GM12878 (cell line): ENCODE results near the gene VWA5B2. TPM values are rescaled to one million over a fixed set of nuclear protein-coding genes. Genes with fewer than 3 reads are reported as not detected.
A peak's percentile ranks its signal among the peaks of the same experiment; 100 is the strongest.

ENCODE experiments used
- BRCA1 ChIP-seq: IDR thresholded peaks from 2 replicates; pipeline ENCODE4 v1.6.1; 2011; ENCODE audit warnings: low read depth, low read length, improper control_type of control experiment
- CBX3 ChIP-seq: fragments of 200-600 bp; sonication (generic); IDR thresholded peaks from 2 replicates; pipeline ENCODE4 v1.6.1; 2016; ENCODE audit warnings: low read depth, borderline replicate concordance
- CBX5 ChIP-seq: sonication (generic); IDR thresholded peaks from 2 replicates; pipeline ENCODE4 v1.6.1; 2016; ENCODE audit warnings: low read depth, moderate library complexity, mild to moderate bottlenecking, inconsistent platforms
- CHD1 ChIP-seq: IDR thresholded peaks from 2 replicates; pipeline ENCODE4 v1.6.1; 2012; ENCODE audit warnings: low read depth, low read length, improper control_type of control experiment
- EGR1 ChIP-seq, 2 experiments: IDR thresholded peaks; 1 replicate in 1 of 2; 2 replicates in 1 of 2; pipeline ENCODE4 v1.6.1; 2011 to 2012; ENCODE audit warnings: low read depth in 2 of 2, low read length in 2 of 2, borderline replicate concordance in 1 of 2, mild to moderate bottlenecking in 1 of 2, moderate library complexity in 1 of 2
- FOXM1 ChIP-seq: IDR thresholded peaks from 2 replicates; pipeline ENCODE4 v1.6.1; 2012; ENCODE audit warnings: low read depth, mild to moderate bottlenecking, inconsistent platforms, low read length, moderate library complexity
- GABPA ChIP-seq: IDR thresholded peaks from 2 replicates; pipeline ENCODE4 v1.6.1; 2014; ENCODE audit warnings: antibody characterized with exemption, low read depth, mild to moderate bottlenecking, inconsistent platforms
- HDAC6 ChIP-seq: fragments of 200-600 bp; sonication (generic); IDR thresholded peaks from one replicate; pipeline ENCODE4 v1.8.0; 2017; ENCODE audit warnings: antibody characterized with exemption; ENCODE audit not compliant: unreplicated experiment
- MEF2A ChIP-seq: IDR thresholded peaks from 2 replicates; pipeline ENCODE4 v1.6.1; 2011; ENCODE audit warnings: low read depth, mild to moderate bottlenecking, low read length, moderate library complexity; ENCODE audit not compliant: insufficient read depth
- MEF2B ChIP-seq: fragments of 450-650 bp; IDR thresholded peaks from 2 replicates; pipeline ENCODE4 v1.6.1; 2018; ENCODE audit warnings: mild to moderate bottlenecking, moderate library complexity; ENCODE audit not compliant: partially characterized antibody, poor library complexity, severe bottlenecking
- NFYA ChIP-seq: IDR thresholded peaks from 2 replicates; pipeline ENCODE4 v1.6.1; 2011; ENCODE audit warnings: low read depth, mild to moderate bottlenecking, low read length, improper control_type of control experiment, borderline replicate concordance
- NR2C2 ChIP-seq: IDR thresholded peaks from 2 replicates; pipeline ENCODE4 v1.6.1; 2011; ENCODE audit warnings: borderline replicate concordance, low read depth; ENCODE audit not compliant: control insufficient read depth, insufficient read length
- NR2F1 ChIP-seq: fragments of 450-650 bp; conservative IDR thresholded peaks from 2 replicates; pipeline ENCODE4 v1.6.1; 2017; ENCODE audit warnings: mild to moderate bottlenecking
- RELA ChIP-seq: fragments of 450-650 bp; IDR thresholded peaks from 2 replicates; pipeline ENCODE4 v1.8.0; 2014; ENCODE audit warnings: borderline replicate concordance; ENCODE audit not compliant: partially characterized antibody
- SP1 ChIP-seq: IDR thresholded peaks from one replicate; pipeline ENCODE4 v1.6.1; 2011; ENCODE audit warnings: low read depth, low read length
- SREBF1 ChIP-seq: IDR thresholded peaks from 2 replicates; pipeline ENCODE4 v1.6.1; 2012; ENCODE audit warnings: mild to moderate bottlenecking, low read length
- STAT1 ChIP-seq: fragments of 450-650 bp; conservative IDR thresholded peaks from 2 replicates; pipeline ENCODE4 v1.6.1; 2014; ENCODE audit warnings: antibody characterized with exemption, mild to moderate bottlenecking
- STAT3 ChIP-seq: IDR thresholded peaks from 2 replicates; pipeline ENCODE4 v1.6.1; 2011; ENCODE audit warnings: low read depth, low read length, improper control_type of control experiment
- TCF3 ChIP-seq: IDR thresholded peaks from 2 replicates; pipeline ENCODE4 v1.6.1; 2012; ENCODE audit warnings: low read depth, mild to moderate bottlenecking, low read length, borderline replicate concordance; ENCODE audit not compliant: insufficient read depth
- WRNIP1 ChIP-seq: IDR thresholded peaks from 2 replicates; pipeline ENCODE4 v1.6.1; 2011; ENCODE audit warnings: low read depth, low read length, improper control_type of control experiment, borderline replicate concordance
- polyA plus RNA-seq, 11 experiments: library from polyadenylated mRNA; depleted of rRNA in 4 of 11; unstranded in 6 of 11; stranded (reverse) in 5 of 11; fragments of >200 nt; fragmentation: Nextera tagmentation in 4 of 11; fragmentation: Illumina TruSeq in 1 of 11; extraction: Ambion mirVana in 4 of 11; extraction: Trizol in 1 of 11; gene quantifications; 1 replicate in 1 of 11; 2 replicates in 10 of 11; pipeline versions ENCODE4 v1.2.1 to v1.2.3, GENCODE V29; 2011 to 2016; ENCODE audit warnings: inconsistent platforms in 2 of 11, missing spikeins in 2 of 11, low read depth in 1 of 11
- total RNA-seq, 4 experiments: library from RNA; depleted of rRNA in 3 of 4; stranded (reverse); fragments of >200 nt in 3 of 4; fragmentation: Illumina TruSeq in 1 of 4; extraction: Trizol in 1 of 4; gene quantifications; 2 replicates each; pipeline versions ENCODE4 v1.2.1 to v1.2.3, GENCODE V29; 2013 to 2021
- TF ChIP-seq, protein P1 (sequence below): fragments of 450-650 bp; formaldehyde crosslinking; IDR thresholded peaks from 2 replicates; pipeline ENCODE4 v1.4.0; 2020; ENCODE audit warnings: mild to moderate bottlenecking, moderate library complexity
- TF ChIP-seq, protein P2 (sequence below): fragments of 450-650 bp; IDR thresholded peaks from 2 replicates; pipeline ENCODE4 v1.6.1; 2018; ENCODE audit warnings: borderline replicate concordance, mild to moderate bottlenecking; ENCODE audit not compliant: partially characterized antibody

VWA5B2 gene
- total and polyA plus RNA-seq, 10 of the 15 experiments (the other 5 are each of a cell fraction or from before 2014, with no cell fraction given): 0.03 to 0.09 TPM; not detected in 8

DNA sequence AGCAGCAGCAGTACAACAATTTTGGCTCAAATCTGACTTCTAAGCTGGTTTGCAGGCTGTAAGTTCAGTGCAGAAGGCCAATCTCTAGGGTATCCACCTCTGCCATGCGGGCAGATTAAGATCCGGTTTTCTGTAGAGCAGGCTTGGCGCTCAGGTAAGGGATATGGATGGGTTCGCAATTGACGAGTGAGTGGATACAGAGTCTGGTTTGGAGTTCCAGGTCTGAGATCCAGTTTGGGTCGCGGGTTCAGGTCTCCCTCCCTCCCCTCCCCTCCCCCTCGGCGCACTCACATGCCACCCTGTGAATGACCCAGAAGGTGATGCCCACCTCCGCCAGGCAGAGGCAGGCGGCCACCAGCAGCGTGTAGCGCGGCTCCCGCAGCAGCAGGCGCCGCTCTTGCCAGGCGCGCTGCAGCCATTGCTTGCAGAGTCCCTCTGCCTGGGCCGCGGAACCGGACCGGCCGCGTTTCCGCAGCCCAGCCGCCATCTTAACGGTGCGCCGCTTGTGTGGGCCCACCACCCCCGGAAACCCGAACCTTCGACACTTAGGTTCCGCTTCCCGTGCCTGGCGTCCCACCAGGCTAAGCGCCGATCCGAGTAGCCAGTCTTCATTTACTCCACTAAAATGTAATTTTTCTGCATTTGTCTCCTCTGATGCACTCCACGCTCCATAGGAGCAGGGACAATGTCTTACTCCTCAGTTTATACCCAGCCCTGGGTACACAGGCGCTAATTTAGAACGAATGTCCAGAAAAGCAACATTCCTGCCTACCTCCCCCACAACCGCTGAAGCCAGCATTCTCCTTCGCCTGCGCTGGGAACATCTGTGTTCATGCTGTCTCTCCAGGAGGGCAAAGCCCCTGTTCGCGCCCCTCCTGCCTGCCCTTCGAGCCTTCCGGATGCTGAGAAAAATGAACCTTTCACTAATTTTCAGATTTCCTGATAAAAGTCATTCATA lies 19.3 kb downstream of the VWA5B2 start, which contains the start of gene ALG3 (continued):
- peak; percentile 57 for TF ChIP-seq NR2F1
- no peak for TF ChIP-seq RELA
- TF ChIP-seq MEF2A: 0 out of 2 replicates have a peak, but pooled peaks have one; percentile 19
- TF ChIP-seq SREBF1: no peak
- peak; percentile 91 for TF ChIP-seq GABPA
- no peak for TF ChIP-seq CBX3
- TF ChIP-seq MEF2B: no peak
- TF ChIP-seq CHD1: no peak
- no peak for TF ChIP-seq FOXM1
- no peak for TF ChIP-seq TCF3
- no peak for TF ChIP-seq STAT3
- no peak for TF ChIP-seq STAT1
- TF ChIP-seq EGR1 (IDR thresholded peaks at IDR 0.05; ENCODE audit: borderline replicate concordance in 1 of 2, low read depth in 2 of 2, low read length in 2 of 2): peak; percentile 37 to 88
- TF ChIP-seq BRCA1: no peak
- peak; percentile 58 for TF ChIP-seq HDAC6
- TF ChIP-seq CBX5: peak; percentile 46; the same call in 1 of the 2 replicates
- TF ChIP-seq WRNIP1: peak; percentile 34; the same call in 1 of the 2 replicates
- TF ChIP-seq, protein P1, sequence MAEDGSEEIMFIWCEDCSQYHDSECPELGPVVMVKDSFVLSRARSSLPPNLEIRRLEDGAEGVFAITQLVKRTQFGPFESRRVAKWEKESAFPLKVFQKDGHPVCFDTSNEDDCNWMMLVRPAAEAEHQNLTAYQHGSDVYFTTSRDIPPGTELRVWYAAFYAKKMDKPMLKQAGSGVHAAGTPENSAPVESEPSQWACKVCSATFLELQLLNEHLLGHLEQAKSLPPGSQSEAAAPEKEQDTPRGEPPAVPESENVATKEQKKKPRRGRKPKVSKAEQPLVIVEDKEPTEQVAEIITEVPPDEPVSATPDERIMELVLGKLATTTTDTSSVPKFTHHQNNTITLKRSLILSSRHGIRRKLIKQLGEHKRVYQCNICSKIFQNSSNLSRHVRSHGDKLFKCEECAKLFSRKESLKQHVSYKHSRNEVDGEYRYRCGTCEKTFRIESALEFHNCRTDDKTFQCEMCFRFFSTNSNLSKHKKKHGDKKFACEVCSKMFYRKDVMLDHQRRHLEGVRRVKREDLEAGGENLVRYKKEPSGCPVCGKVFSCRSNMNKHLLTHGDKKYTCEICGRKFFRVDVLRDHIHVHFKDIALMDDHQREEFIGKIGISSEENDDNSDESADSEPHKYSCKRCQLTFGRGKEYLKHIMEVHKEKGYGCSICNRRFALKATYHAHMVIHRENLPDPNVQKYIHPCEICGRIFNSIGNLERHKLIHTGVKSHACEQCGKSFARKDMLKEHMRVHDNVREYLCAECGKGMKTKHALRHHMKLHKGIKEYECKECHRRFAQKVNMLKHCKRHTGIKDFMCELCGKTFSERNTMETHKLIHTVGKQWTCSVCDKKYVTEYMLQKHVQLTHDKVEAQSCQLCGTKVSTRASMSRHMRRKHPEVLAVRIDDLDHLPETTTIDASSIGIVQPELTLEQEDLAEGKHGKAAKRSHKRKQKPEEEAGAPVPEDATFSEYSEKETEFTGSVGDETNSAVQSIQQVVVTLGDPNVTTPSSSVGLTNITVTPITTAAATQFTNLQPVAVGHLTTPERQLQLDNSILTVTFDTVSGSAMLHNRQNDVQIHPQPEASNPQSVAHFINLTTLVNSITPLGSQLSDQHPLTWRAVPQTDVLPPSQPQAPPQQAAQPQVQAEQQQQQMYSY (CRISPR knock-in tag): no peak
- TF ChIP-seq, protein P2, sequence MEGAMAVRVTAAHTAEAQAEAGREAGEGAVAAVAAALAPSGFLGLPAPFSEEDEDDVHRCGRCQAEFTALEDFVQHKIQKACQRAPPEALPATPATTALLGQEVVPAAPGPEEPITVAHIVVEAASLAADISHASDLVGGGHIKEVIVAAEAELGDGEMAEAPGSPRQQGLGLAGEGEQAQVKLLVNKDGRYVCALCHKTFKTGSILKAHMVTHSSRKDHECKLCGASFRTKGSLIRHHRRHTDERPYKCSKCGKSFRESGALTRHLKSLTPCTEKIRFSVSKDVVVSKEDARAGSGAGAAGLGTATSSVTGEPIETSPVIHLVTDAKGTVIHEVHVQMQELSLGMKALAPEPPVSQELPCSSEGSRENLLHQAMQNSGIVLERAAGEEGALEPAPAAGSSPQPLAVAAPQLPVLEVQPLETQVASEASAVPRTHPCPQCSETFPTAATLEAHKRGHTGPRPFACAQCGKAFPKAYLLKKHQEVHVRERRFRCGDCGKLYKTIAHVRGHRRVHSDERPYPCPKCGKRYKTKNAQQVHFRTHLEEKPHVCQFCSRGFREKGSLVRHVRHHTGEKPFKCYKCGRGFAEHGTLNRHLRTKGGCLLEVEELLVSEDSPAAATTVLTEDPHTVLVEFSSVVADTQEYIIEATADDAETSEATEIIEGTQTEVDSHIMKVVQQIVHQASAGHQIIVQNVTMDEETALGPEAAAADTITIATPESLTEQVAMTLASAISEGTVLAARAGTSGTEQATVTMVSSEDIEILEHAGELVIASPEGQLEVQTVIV: no peak
- TF ChIP-seq SP1: peak; percentile 81
- no peak for TF ChIP-seq NFYA
- no peak for TF ChIP-seq NR2C2
